HepG2 (cell line): ENCODE results near the gene CACNA1D. TPM values are rescaled to one million over a fixed set of nuclear protein-coding genes. Genes with fewer than 3 reads are reported as not detected.

Source experiments
- ATF2 ChIP-seq: sonication (generic); formaldehyde crosslinking; IDR thresholded peaks from 2 replicates; pipeline ENCODE4 v1.4.0; 2020; ENCODE audit warnings: missing genetic modification reagents
- CBFB ChIP-seq: sonication (generic); formaldehyde crosslinking; IDR thresholded peaks from 2 replicates; pipeline ENCODE4 v1.4.0; 2020; ENCODE audit warnings: missing genetic modification reagents
- FOXA3 ChIP-seq: IDR thresholded peaks from 2 replicates; pipeline ENCODE4 v1.6.1; 2016; ENCODE audit warnings: missing genetic modification reagents, missing compliant biosample characterization
- IKZF1 ChIP-seq: fragments of 450-650 bp; IDR thresholded peaks from 2 replicates; pipeline ENCODE4 v1.7.1; 2016
- KMT2B ChIP-seq: IDR thresholded peaks from 2 replicates; pipeline ENCODE4 v1.6.1; 2016; ENCODE audit warnings: missing genetic modification reagents, missing compliant biosample characterization
- MEIS1 ChIP-seq: sonication (generic); formaldehyde crosslinking; IDR thresholded peaks from 2 replicates; pipeline ENCODE4 v1.9.0; 2021; ENCODE audit warnings: mild to moderate bottlenecking, missing genetic modification reagents, moderate library complexity, borderline replicate concordance
- MYPOP ChIP-seq: sonication (generic); formaldehyde crosslinking; IDR thresholded peaks from 2 replicates; pipeline ENCODE4 v1.8.1; 2023; ENCODE audit warnings: mild to moderate bottlenecking, moderate library complexity, missing genetic modification reagents
- NRL ChIP-seq: sonication (generic); formaldehyde crosslinking; IDR thresholded peaks from 2 replicates; pipeline ENCODE4 v1.5.0; 2020; ENCODE audit warnings: missing genetic modification reagents, mild to moderate bottlenecking, moderate library complexity, borderline replicate concordance
- PCBP1 ChIP-seq: fragments of 200-400 bp; formaldehyde crosslinking; IDR thresholded peaks from 2 replicates; pipeline ENCODE4 v1.6.1; 2017; ENCODE audit warnings: mild to moderate bottlenecking, low read depth, low read length, borderline replicate concordance
- PHF20 ChIP-seq: sonication (generic); formaldehyde crosslinking; IDR thresholded peaks from 2 replicates; pipeline ENCODE4 v1.5.0; 2020; ENCODE audit warnings: mild to moderate bottlenecking, missing genetic modification reagents
- RELA ChIP-seq: sonication (generic); formaldehyde crosslinking; IDR thresholded peaks from 2 replicates; pipeline ENCODE4 v1.4.0; 2020; ENCODE audit warnings: missing genetic modification reagents
- SAFB2 ChIP-seq: sonication (generic); formaldehyde crosslinking; IDR thresholded peaks from 2 replicates; pipeline ENCODE4 v1.5.1; 2020; ENCODE audit warnings: missing genetic modification reagents, low read depth, mild to moderate bottlenecking, borderline replicate concordance
- SCMH1 ChIP-seq: sonication (generic); formaldehyde crosslinking; IDR thresholded peaks from 2 replicates; pipeline ENCODE4 v1.9.0; 2021; ENCODE audit warnings: missing genetic modification reagents, mild to moderate bottlenecking, borderline replicate concordance
- TMF1 ChIP-seq: sonication (generic); formaldehyde crosslinking; IDR thresholded peaks from 2 replicates; pipeline ENCODE4 v1.8.1; 2022; ENCODE audit warnings: low read depth, missing genetic modification reagents
- TOPORS ChIP-seq: sonication (generic); formaldehyde crosslinking; IDR thresholded peaks from 2 replicates; pipeline ENCODE4 v1.8.0; 2023; ENCODE audit warnings: mild to moderate bottlenecking, missing genetic modification reagents
- ZBTB7A ChIP-seq: sonication (generic); formaldehyde crosslinking; IDR thresholded peaks from 2 replicates; pipeline ENCODE4 v1.8.0; 2022; ENCODE audit warnings: mild to moderate bottlenecking, missing genetic modification reagents
- ZFP36 ChIP-seq: fragments of 150-350 bp; IDR thresholded peaks from 2 replicates; pipeline ENCODE4 v1.6.1; 2018; ENCODE audit warnings: borderline replicate concordance, low read length, low read depth; ENCODE audit not compliant: partially characterized antibody
- ZFP36L1 ChIP-seq: sonication (generic); formaldehyde crosslinking; IDR thresholded peaks from 2 replicates; pipeline ENCODE4 v1.8.0; 2022; ENCODE audit warnings: mild to moderate bottlenecking, missing genetic modification reagents, moderate library complexity
- ZKSCAN5 ChIP-seq: sonication (generic); formaldehyde crosslinking; IDR thresholded peaks from 2 replicates; pipeline ENCODE4 v1.5.1; 2020; ENCODE audit warnings: mild to moderate bottlenecking, missing genetic modification reagents
- ZNF24 ChIP-seq: fragments of 450-650 bp; IDR thresholded peaks from 2 replicates; pipeline ENCODE4 v1.6.1; 2017; ENCODE audit warnings: antibody characterized with exemption, mild to moderate bottlenecking
- ZNF44 ChIP-seq: sonication (generic); formaldehyde crosslinking; IDR thresholded peaks from 2 replicates; pipeline ENCODE4 v1.5.1; 2020; ENCODE audit warnings: mild to moderate bottlenecking, missing genetic modification reagents
- ZNF530 ChIP-seq: sonication (generic); formaldehyde crosslinking; IDR thresholded peaks from 2 replicates; pipeline ENCODE4 v1.5.0; 2020; ENCODE audit warnings: low read depth, mild to moderate bottlenecking, missing genetic modification reagents
- ZNF557 ChIP-seq: sonication (generic); formaldehyde crosslinking; IDR thresholded peaks from 2 replicates; pipeline ENCODE4 v1.4.0; 2020; ENCODE audit warnings: missing genetic modification reagents
- ZNF576 ChIP-seq: sonication (generic); formaldehyde crosslinking; IDR thresholded peaks from 2 replicates; pipeline ENCODE4 v1.4.0; 2020; ENCODE audit warnings: mild to moderate bottlenecking, missing genetic modification reagents
- ZNF816 ChIP-seq: sonication (generic); formaldehyde crosslinking; IDR thresholded peaks from 2 replicates; pipeline ENCODE4 v1.8.0; 2022; ENCODE audit warnings: missing genetic modification reagents, mild to moderate bottlenecking, borderline replicate concordance
- polyA plus RNA-seq, 8 experiments: library from polyadenylated mRNA; depleted of rRNA in 3 of 8; stranded (reverse) in 7 of 8; unstranded in 1 of 8; fragments of >200 nt; fragmentation: Illumina TruSeq in 4 of 8; extraction: Trizol in 4 of 8; gene quantifications; 2 replicates each; pipeline versions ENCODE4 v1.2.1 to v1.2.3, GENCODE V29; 2011 to 2016; ENCODE audit warnings: low read depth in 4 of 8, missing spikeins in 1 of 8, mixed read lengths in 1 of 8; ENCODE audit not compliant: insufficient read depth in 1 of 8
- total RNA-seq, 5 experiments: library from RNA; depleted of rRNA; stranded (reverse); fragments of >200 nt; fragmentation: Illumina TruSeq; extraction: Trizol; gene quantifications; 2 replicates each; pipeline ENCODE4 v1.2.3, GENCODE V29; 2016; ENCODE audit warnings: low read depth in 1 of 5
- TF ChIP-seq, protein P1 (sequence below): sonication (generic); formaldehyde crosslinking; IDR thresholded peaks from 2 replicates; pipeline ENCODE4 v1.4.0; 2020; ENCODE audit warnings: mild to moderate bottlenecking, low read depth, missing genetic modification reagents

CACNA1D gene
- total and polyA plus RNA-seq, 2 of the 13 experiments (the other 11 are each of a cell fraction or from before 2014, with no cell fraction given): 0.26 to 0.38 TPM

DNA sequence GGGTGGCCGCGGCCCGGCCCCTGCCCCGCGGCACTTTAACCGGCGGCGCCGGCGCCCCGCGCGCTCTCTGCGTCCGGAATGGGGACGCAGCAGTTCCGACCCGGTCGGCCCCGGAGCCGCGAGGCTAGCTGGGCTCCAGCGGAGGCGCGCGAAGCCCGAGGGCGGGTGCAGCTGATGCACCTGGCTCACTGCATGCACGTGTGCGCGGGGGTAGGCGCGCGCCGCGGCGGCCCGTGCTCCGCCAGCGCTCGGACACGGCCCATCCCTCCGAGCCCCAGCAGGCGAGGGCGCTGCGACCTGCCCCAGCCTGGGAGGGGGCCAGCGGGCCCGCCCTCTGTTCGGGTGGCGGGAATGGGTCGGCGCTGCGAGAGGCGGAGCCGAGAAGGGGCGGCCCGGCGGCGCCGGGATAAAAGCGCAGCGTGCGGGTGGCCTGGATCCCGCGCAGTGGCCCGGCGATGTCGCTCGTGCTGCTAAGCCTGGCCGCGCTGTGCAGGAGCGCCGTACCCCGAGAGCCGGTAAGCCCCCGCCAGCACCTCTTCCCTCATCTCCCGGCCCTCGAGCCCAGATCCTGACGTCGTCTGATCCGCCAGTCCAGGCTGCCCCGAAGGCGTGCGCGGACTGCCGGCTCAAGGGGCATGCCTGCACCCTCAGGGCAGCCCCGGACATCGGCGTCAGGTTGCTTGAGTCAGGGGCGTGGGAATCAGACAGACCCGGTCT, 351.9 kb downstream of the CACNA1D start, which contains the start of the genes CHDH and IL17RB (continued):
- TF ChIP-seq, protein P1, sequence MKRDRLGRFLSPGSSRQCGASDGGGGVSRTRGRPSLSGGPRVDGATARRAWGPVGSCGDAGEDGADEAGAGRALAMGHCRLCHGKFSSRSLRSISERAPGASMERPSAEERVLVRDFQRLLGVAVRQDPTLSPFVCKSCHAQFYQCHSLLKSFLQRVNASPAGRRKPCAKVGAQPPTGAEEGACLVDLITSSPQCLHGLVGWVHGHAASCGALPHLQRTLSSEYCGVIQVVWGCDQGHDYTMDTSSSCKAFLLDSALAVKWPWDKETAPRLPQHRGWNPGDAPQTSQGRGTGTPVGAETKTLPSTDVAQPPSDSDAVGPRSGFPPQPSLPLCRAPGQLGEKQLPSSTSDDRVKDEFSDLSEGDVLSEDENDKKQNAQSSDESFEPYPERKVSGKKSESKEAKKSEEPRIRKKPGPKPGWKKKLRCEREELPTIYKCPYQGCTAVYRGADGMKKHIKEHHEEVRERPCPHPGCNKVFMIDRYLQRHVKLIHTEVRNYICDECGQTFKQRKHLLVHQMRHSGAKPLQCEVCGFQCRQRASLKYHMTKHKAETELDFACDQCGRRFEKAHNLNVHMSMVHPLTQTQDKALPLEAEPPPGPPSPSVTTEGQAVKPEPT (CRISPR knock-in tag): no peak; the same call in 1 of the 2 replicates
- TF ChIP-seq NRL (CRISPR knock-in tag): peak; percentile 94
- no peak for TF ChIP-seq ZBTB7A
- 0 out of 2 replicates have a peak, but pooled peaks have one; percentile 53 for TF ChIP-seq ZFP36L1 (CRISPR knock-in tag)
- TF ChIP-seq TOPORS: peak; percentile 94
- TF ChIP-seq SAFB2 (CRISPR knock-in tag): peak; percentile 63; the same call in 1 of the 2 replicates
- peak; percentile 57; the same call in 1 of the 2 replicates for TF ChIP-seq PHF20
- peak; percentile 90; the same call in 1 of the 2 replicates for TF ChIP-seq RELA (CRISPR knock-in tag)
- no peak for TF ChIP-seq IKZF1
- no peak for TF ChIP-seq PCBP1
- TF ChIP-seq ATF2 (CRISPR knock-in tag): peak; percentile 58; the same call in 1 of the 2 replicates
- peak; percentile 77; the same call in 1 of the 2 replicates for TF ChIP-seq TMF1 (CRISPR knock-in tag)
- peak; percentile 95 for TF ChIP-seq MYPOP (CRISPR knock-in tag)
- TF ChIP-seq ZNF530 (CRISPR knock-in tag): 0 out of 2 replicates have a peak, but pooled peaks have one; percentile 62
- TF ChIP-seq ZKSCAN5 (CRISPR knock-in tag): no peak
- no peak for TF ChIP-seq ZNF557 (CRISPR knock-in tag)
- peak; percentile 46; the same call in 1 of the 2 replicates for TF ChIP-seq KMT2B (CRISPR knock-in tag)
- peak; percentile 50 for TF ChIP-seq FOXA3 (CRISPR knock-in tag)
- TF ChIP-seq ZNF576: no peak
- no peak for TF ChIP-seq ZFP36
- TF ChIP-seq ZNF44: no peak
- no peak for TF ChIP-seq CBFB (CRISPR knock-in tag)
- TF ChIP-seq MEIS1 (CRISPR knock-in tag): peak; percentile 77
- no peak for TF ChIP-seq SCMH1
- peak; percentile 59; the same call in 1 of the 2 replicates for TF ChIP-seq ZNF816 (CRISPR knock-in tag)
- TF ChIP-seq ZNF24: no peak
